Measurements from ENCODE around the gene NKAPD1.
"Not testable (repeated sequence)": the region's sequence is repeated elsewhere in the genome, so short reads cannot be mapped to it uniquely, and the experiment has no call there.

The NKAPD1 gene

GRCh38 chr11:112033902-112034301, 40.2 kb upstream of the NKAPD1 start:
- TF ChIP-seq CTCF (IDR thresholded peaks at IDR 0.05): no peak
- Mint-ChIP-seq H3K4me1 (peaks cover 12% of the 10 kb centered on the region), H3K27me3 (ENCODE audit: low read depth, poor library complexity) (no peaks in the 10 kb centered on the region), H3K36me3 (ENCODE audit: low read depth) (peaks cover 74% of the 10 kb centered on the region), H3K27ac (no peak overlapping the region), H3K4me3 (no peak overlapping the region), H3K9me3 (no peaks in the 10 kb centered on the region)
- no peak for DNase-seq

GRCh38 chr11:112037527-112037926, 36.6 kb upstream of the NKAPD1 start:
- no peaks in the 10 kb centered on the region for H3K9me3 Mint-ChIP-seq
- H3K27me3 Mint-ChIP-seq (ENCODE audit: low read depth, poor library complexity): no peaks in the 10 kb centered on the region
- no peak overlapping the region for H3K27ac Mint-ChIP-seq

GRCh38 chr11:112042161-112042960, 31.7 kb upstream of the NKAPD1 start:
- no peak overlapping the region for H3K4me3 Mint-ChIP-seq
- H3K27me3 Mint-ChIP-seq (ENCODE audit: low read depth, poor library complexity): peaks cover 1% of the 10 kb centered on the region
- peaks cover 15% of the 10 kb centered on the region for H3K9me3 Mint-ChIP-seq
- peaks cover 90% of the 10 kb centered on the region for H3K36me3 Mint-ChIP-seq (ENCODE audit: low read depth)
- H3K27ac Mint-ChIP-seq: no peak overlapping the region
- TF ChIP-seq CTCF (IDR thresholded peaks at IDR 0.05): no peak
- DNase-seq: no peak
- no peaks in the 10 kb centered on the region for H3K4me1 Mint-ChIP-seq

More at GRCh38 chr11:112037527-112037926, 36.6 kb upstream of the NKAPD1 start:
- no peak for TF ChIP-seq CTCF (IDR thresholded peaks at IDR 0.05)
- no peak for DNase-seq
- no peaks in the 10 kb centered on the region for H3K4me1 Mint-ChIP-seq
- peaks cover 82% of the 10 kb centered on the region for H3K36me3 Mint-ChIP-seq (ENCODE audit: low read depth)
- H3K4me3 Mint-ChIP-seq: no peak overlapping the region

GRCh38 chr11:112042961-112043304, 31.2 kb upstream of the NKAPD1 start:
- peaks cover 90% of the 10 kb centered on the region for H3K36me3 Mint-ChIP-seq (ENCODE audit: low read depth)
- H3K4me1 Mint-ChIP-seq: no peaks in the 10 kb centered on the region
- H3K4me3 Mint-ChIP-seq: no peak overlapping the region
- DNase-seq: no peak
- TF ChIP-seq CTCF (IDR thresholded peaks at IDR 0.05): no peak
- no peak overlapping the region for H3K27ac Mint-ChIP-seq
- H3K9me3 Mint-ChIP-seq: peaks cover 19% of the 10 kb centered on the region
- peaks cover 3% of the 10 kb centered on the region for H3K27me3 Mint-ChIP-seq (ENCODE audit: low read depth, poor library complexity)

GRCh38 chr11:112044961-112045360, 29.1 kb upstream of the NKAPD1 start:
- H3K4me1 Mint-ChIP-seq: no peaks in the 10 kb centered on the region
- no peak for TF ChIP-seq CTCF (IDR thresholded peaks at IDR 0.05)
- peaks cover 29% of the 10 kb centered on the region for H3K9me3 Mint-ChIP-seq
- H3K27ac Mint-ChIP-seq: no peak overlapping the region
- H3K27me3 Mint-ChIP-seq (ENCODE audit: low read depth, poor library complexity): peaks cover 3% of the 10 kb centered on the region
- DNase-seq: no peak
- no peak overlapping the region for H3K4me3 Mint-ChIP-seq
- H3K36me3 Mint-ChIP-seq (ENCODE audit: low read depth): peaks cover 93% of the 10 kb centered on the region

- DNase-seq; H3K27ac Mint-ChIP-seq; H3K4me1 Mint-ChIP-seq; H3K4me3 Mint-ChIP-seq; H3K27me3 Mint-ChIP-seq (ENCODE audit: low read depth, poor library complexity): not testable (repeated sequence)
- Mint-ChIP-seq H3K36me3 (ENCODE audit: low read depth) (peaks cover 96% of the 10 kb centered on the region), H3K9me3 (peaks cover 29% of the 10 kb centered on the region)
These were observed 27.5 kb upstream of the NKAPD1 start for GRCh38 chr11:112046647-112047046.

- peak overlapping the region; percentile 15 for H3K27ac Mint-ChIP-seq
- peaks cover 94% of the 10 kb centered on the region for H3K36me3 Mint-ChIP-seq (ENCODE audit: low read depth)
- not testable (repeated sequence) for H3K4me3 Mint-ChIP-seq; H3K27me3 Mint-ChIP-seq (ENCODE audit: low read depth, poor library complexity); H3K4me1 Mint-ChIP-seq; DNase-seq
- H3K9me3 Mint-ChIP-seq: peaks cover 29% of the 10 kb centered on the region
These were observed 25.8 kb upstream of the NKAPD1 start for GRCh38 chr11:112048256-112048655.

Data from nephron progenitor cell (in vitro differentiated cells).